ENCODE data around the gene SNAPIN.

DNA sequence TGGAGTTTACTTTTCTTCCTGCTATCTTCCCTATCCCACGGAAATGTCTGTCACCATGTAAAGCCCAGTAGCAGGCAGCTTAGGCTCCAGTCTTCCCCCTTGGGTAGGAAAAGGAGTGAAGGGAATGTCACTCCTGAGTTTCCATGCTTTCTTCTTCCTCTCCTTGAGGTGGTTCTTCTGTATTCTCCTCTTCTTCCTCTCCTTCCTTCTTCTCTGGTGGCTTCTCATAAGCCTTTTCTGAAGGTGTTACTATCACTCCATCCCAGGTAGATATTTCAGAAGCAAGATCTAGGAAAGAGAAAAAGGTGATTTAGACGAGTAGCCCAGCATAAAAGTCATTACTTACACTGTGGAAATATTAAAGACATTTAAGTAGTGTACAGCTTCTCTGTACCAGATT, 3.8 kb downstream of the SNAPIN start:
- TF ChIP-seq, protein P1, sequence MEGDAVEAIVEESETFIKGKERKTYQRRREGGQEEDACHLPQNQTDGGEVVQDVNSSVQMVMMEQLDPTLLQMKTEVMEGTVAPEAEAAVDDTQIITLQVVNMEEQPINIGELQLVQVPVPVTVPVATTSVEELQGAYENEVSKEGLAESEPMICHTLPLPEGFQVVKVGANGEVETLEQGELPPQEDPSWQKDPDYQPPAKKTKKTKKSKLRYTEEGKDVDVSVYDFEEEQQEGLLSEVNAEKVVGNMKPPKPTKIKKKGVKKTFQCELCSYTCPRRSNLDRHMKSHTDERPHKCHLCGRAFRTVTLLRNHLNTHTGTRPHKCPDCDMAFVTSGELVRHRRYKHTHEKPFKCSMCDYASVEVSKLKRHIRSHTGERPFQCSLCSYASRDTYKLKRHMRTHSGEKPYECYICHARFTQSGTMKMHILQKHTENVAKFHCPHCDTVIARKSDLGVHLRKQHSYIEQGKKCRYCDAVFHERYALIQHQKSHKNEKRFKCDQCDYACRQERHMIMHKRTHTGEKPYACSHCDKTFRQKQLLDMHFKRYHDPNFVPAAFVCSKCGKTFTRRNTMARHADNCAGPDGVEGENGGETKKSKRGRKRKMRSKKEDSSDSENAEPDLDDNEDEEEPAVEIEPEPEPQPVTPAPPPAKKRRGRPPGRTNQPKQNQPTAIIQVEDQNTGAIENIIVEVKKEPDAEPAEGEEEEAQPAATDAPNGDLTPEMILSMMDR (IDR thresholded peaks at IDR 0.05; ENCODE audit: low read depth, low read length, poor library complexity, severe bottlenecking): no peak
- no peak for TF ChIP-seq EZH2phosphoT487 (IDR thresholded peaks at IDR 0.05; ENCODE audit: borderline replicate concordance, low read length)

Data from DOHH2 (cell line).